Mesothelial cell of epicardium (in vitro differentiated cells): ENCODE measurements around the gene GPR39. TPM values are rescaled to one million over a fixed set of nuclear protein-coding genes. Genes with fewer than 3 reads are reported as not detected.

ENCODE experiments used
- DNase-seq, 2 experiments: peaks; one replicate each; pipeline ENCODE4 v3.0.0; 2021; ENCODE audit warnings: low spot score in 2 of 2; ENCODE audit not compliant: unreplicated experiment in 2 of 2
- H3K27ac Mint-ChIP-seq: 2 replicates; pipeline ENCODE4 v1.8.0; 2021; ENCODE audit warnings: mixed read lengths
- H3K27me3 Mint-ChIP-seq: 2 replicates; pipeline ENCODE4 v1.8.0; 2021; ENCODE audit warnings: low read depth, mixed read lengths
- H3K36me3 Mint-ChIP-seq: 2 replicates; pipeline ENCODE4 v1.8.0; 2021; ENCODE audit warnings: mixed read lengths
- H3K4me1 Mint-ChIP-seq: 2 replicates; pipeline ENCODE4 v1.8.0; 2021; ENCODE audit warnings: mixed read lengths
- H3K4me3 Mint-ChIP-seq: 2 replicates; pipeline ENCODE4 v1.8.0; 2021; ENCODE audit warnings: mild to moderate bottlenecking, moderate library complexity, mixed read lengths
- H3K9me3 Mint-ChIP-seq: 2 replicates; pipeline ENCODE4 v1.8.0; 2021; ENCODE audit warnings: mixed read lengths
- CTCF ChIP-seq: fragments of 200-600 bp; sonication (generic); IDR thresholded peaks from one replicate; pipeline ENCODE4 v1.5.0; 2021; ENCODE audit warnings: antibody characterized with exemption; ENCODE audit not compliant: unreplicated experiment
- total RNA-seq: library from RNA; stranded (reverse); gene quantifications from 3 replicates; pipeline ENCODE4 v1.2.1, GENCODE V29; 2021

Gene GPR39
- total RNA-seq, 1 donor from 2014 or later = 0.31 TPM

GRCh38 chr2:132479155-132479554 is 62.5 kb downstream of the GPR39 start:
- Mint-ChIP-seq H3K36me3 (no peaks in the 10 kb centered on the region), H3K27me3 (peaks cover 2% of the 10 kb centered on the region), H3K27ac (no peak overlapping the region), H3K4me1 (no peaks in the 10 kb centered on the region), H3K9me3 (no peaks in the 10 kb centered on the region), H3K4me3 (no peak overlapping the region)
- no peak for DNase-seq
- TF ChIP-seq CTCF = no peak

GRCh38 chr2:132482821-132483220 is 66.2 kb downstream of the GPR39 start:
- no peak for DNase-seq
- H3K27ac Mint-ChIP-seq = no peak overlapping the region
- H3K27me3 Mint-ChIP-seq = peaks cover 11% of the 10 kb centered on the region
- H3K4me3 Mint-ChIP-seq = no peak overlapping the region
- H3K9me3 Mint-ChIP-seq = no peaks in the 10 kb centered on the region
- no peaks in the 10 kb centered on the region for H3K4me1 Mint-ChIP-seq
- TF ChIP-seq CTCF = no peak
- H3K36me3 Mint-ChIP-seq = no peaks in the 10 kb centered on the region

- Mint-ChIP-seq H3K27ac (no peak overlapping the region), H3K4me3 (no peak overlapping the region), H3K27me3 (peaks cover 16% of the 10 kb centered on the region), H3K9me3 (no peaks in the 10 kb centered on the region), H3K36me3 (no peaks in the 10 kb centered on the region), H3K4me1 (no peaks in the 10 kb centered on the region)
- no peak for TF ChIP-seq CTCF
- no peak for DNase-seq
Observed at GRCh38 chr2:132484144-132484543, 67.5 kb downstream of the GPR39 start.

GRCh38 chr2:132488491-132488890 is 71.9 kb downstream of the GPR39 start:
- no peaks in the 10 kb centered on the region for H3K36me3 Mint-ChIP-seq
- no peak overlapping the region for H3K4me3 Mint-ChIP-seq
- peaks cover 21% of the 10 kb centered on the region for H3K27me3 Mint-ChIP-seq
- TF ChIP-seq CTCF = no peak
- no peaks in the 10 kb centered on the region for H3K9me3 Mint-ChIP-seq
- no peak overlapping the region for H3K27ac Mint-ChIP-seq
- no peak for DNase-seq
- H3K4me1 Mint-ChIP-seq = no peaks in the 10 kb centered on the region

- peak; percentile 38 to 69 for DNase-seq
- Mint-ChIP-seq H3K36me3 (no peaks in the 10 kb centered on the region), H3K4me1 (no peaks in the 10 kb centered on the region), H3K27me3 (peaks cover 21% of the 10 kb centered on the region), H3K9me3 (no peaks in the 10 kb centered on the region), H3K4me3 (no peak overlapping the region), H3K27ac (no peak overlapping the region)
- TF ChIP-seq CTCF = no peak
Observed at GRCh38 chr2:132489150-132489549, 72.5 kb downstream of the GPR39 start.

- H3K9me3 Mint-ChIP-seq = no peaks in the 10 kb centered on the region
- TF ChIP-seq CTCF = no peak
- DNase-seq = no peak
- no peak overlapping the region for H3K27ac Mint-ChIP-seq
- H3K4me3 Mint-ChIP-seq = no peak overlapping the region
- H3K27me3 Mint-ChIP-seq = no peaks in the 10 kb centered on the region
- H3K4me1 Mint-ChIP-seq = no peaks in the 10 kb centered on the region
- no peaks in the 10 kb centered on the region for H3K36me3 Mint-ChIP-seq
Observed at GRCh38 chr2:132495881-132496280, 79.3 kb downstream of the GPR39 start.
